HCT116 (cell line): Measurements from ENCODE around the gene RECK.

Experiments used
- ATF3 ChIP-seq: IDR thresholded peaks from 2 replicates; pipeline ENCODE4 v1.6.1; 2012
- EGR1 ChIP-seq: IDR thresholded peaks from 2 replicates; pipeline ENCODE4 v1.6.1; 2012; ENCODE audit warnings: low read depth
- EZH2 ChIP-seq: fragments of 200-600 bp; sonication (generic); IDR thresholded peaks from 2 replicates; pipeline ENCODE4 v1.6.1; 2017; ENCODE audit warnings: antibody characterized with exemption, mixed run types
- EZH2phosphoT487 ChIP-seq: fragments of 200-600 bp; IDR thresholded peaks from 2 replicates; pipeline ENCODE4 v1.6.1; 2018; ENCODE audit warnings: antibody characterized with exemption, borderline replicate concordance
- POLR2A ChIP-seq: IDR thresholded peaks from 2 replicates; pipeline ENCODE4 v1.7.0; 2011; ENCODE audit warnings: borderline replicate concordance; ENCODE audit not compliant: insufficient read depth, insufficient read length; ENCODE audit errors: extremely low read depth
- ZBTB33 ChIP-seq: IDR thresholded peaks from 2 replicates; pipeline ENCODE4 v1.6.1; 2011; ENCODE audit warnings: mild to moderate bottlenecking, low read length, moderate library complexity; ENCODE audit not compliant: insufficient replicate concordance; ENCODE audit errors: extremely low read depth
- ZFX ChIP-seq: fragments of 450-650 bp; IDR thresholded peaks from 2 replicates; pipeline ENCODE4 v1.6.1; 2017

- TF ChIP-seq ZFX (no peak), EZH2phosphoT487 (no peak), POLR2A (no peak), ATF3 (no peak), EGR1 (no peak), EZH2 (no peak), ZBTB33 (no peak)
Observed at GRCh38 chr9:36164989-36165388, 128.3 kb downstream of the RECK start.
